WTC11 (cell line): Measurements from ENCODE around the gene ZDHHC11B. TPM values are rescaled to one million over a fixed set of nuclear protein-coding genes. Genes with fewer than 3 reads are reported as not detected.

ENCODE experiments used
- ATAC-seq: fragments of 200-7000 bp; cut with Tn5 transposase; 2 replicates; pipeline ENCODE4 v1.10.0; 2021; ENCODE audit warnings: mild to moderate bottlenecking, moderate library complexity
- CTCF ChIA-PET: fragments of 300-600 bp; sonication (Branson Sonifier 250); formaldehyde crosslinking; loops from one replicate; lab custom pipeline; 2021; ENCODE audit warnings: antibody characterized with exemption; lab: Charles Lee
- POLR2A ChIA-PET: fragments of 350-600 bp; sonication (Branson Sonifier 250); formaldehyde crosslinking; loops from one replicate; lab custom pipeline; 2021; ENCODE audit warnings: antibody characterized with exemption; lab: Charles Lee
- DNase-seq: peaks from one replicate; pipeline ENCODE4 v3.0.0; 2021; ENCODE audit warnings: low spot score
- H3K27ac Mint-ChIP-seq: 2 replicates; pipeline ENCODE4 v1.8.0; 2021; ENCODE audit warnings: mixed read lengths
- H3K27me3 Mint-ChIP-seq: 2 replicates; pipeline ENCODE4 v1.8.0; 2021; ENCODE audit warnings: low read depth, mild to moderate bottlenecking, moderate library complexity, mixed read lengths
- H3K36me3 Mint-ChIP-seq: 2 replicates; pipeline ENCODE4 v1.8.0; 2021; ENCODE audit warnings: mixed read lengths
- H3K4me1 Mint-ChIP-seq: 2 replicates; pipeline ENCODE4 v1.8.0; 2022; ENCODE audit warnings: mixed read lengths
- H3K4me3 Mint-ChIP-seq: 2 replicates; pipeline ENCODE4 v1.8.0; 2021; ENCODE audit warnings: mild to moderate bottlenecking, moderate library complexity, mixed read lengths
- H3K9me3 Mint-ChIP-seq: 2 replicates; pipeline ENCODE4 v1.8.0; 2021; ENCODE audit warnings: mixed read lengths
- CTCF ChIP-seq: fragments of 200-600 bp; IDR thresholded peaks from 2 replicates; pipeline ENCODE4 v1.8.0; 2022; ENCODE audit warnings: antibody characterized with exemption
- ELF4 ChIP-seq: sonication (generic); formaldehyde crosslinking; IDR thresholded peaks from 2 replicates; pipeline ENCODE4 v1.8.1; 2022; ENCODE audit warnings: low read depth, mild to moderate bottlenecking, moderate library complexity, missing genetic modification reagents
- ETV6 ChIP-seq: sonication (generic); formaldehyde crosslinking; IDR thresholded peaks from 2 replicates; pipeline ENCODE4 v1.8.1; 2022; ENCODE audit warnings: mild to moderate bottlenecking, missing genetic modification reagents
- FOXJ3 ChIP-seq: sonication (generic); formaldehyde crosslinking; IDR thresholded peaks from 2 replicates; pipeline ENCODE4 v1.9.0; 2021; ENCODE audit warnings: missing genetic modification reagents, mild to moderate bottlenecking, borderline replicate concordance
- MAX ChIP-seq: sonication (generic); formaldehyde crosslinking; IDR thresholded peaks from 2 replicates; pipeline ENCODE4 v1.8.0; 2022; ENCODE audit warnings: mild to moderate bottlenecking, missing genetic modification reagents
- NR3C1 ChIP-seq: sonication (generic); formaldehyde crosslinking; conservative IDR thresholded peaks from 2 replicates; pipeline ENCODE4 v1.8.1; 2023; ENCODE audit warnings: low read depth, mild to moderate bottlenecking, missing genetic modification reagents
- ZNF416 ChIP-seq: fragments of 250-450 bp; sonication (Bioruptor Pico); IDR thresholded peaks from 2 replicates; pipeline ENCODE4 v1.9.0; 2021; ENCODE audit warnings: mild to moderate bottlenecking, inconsistent platforms
- ZNF671 ChIP-seq: fragments of 250-450 bp; sonication (Bioruptor Pico); IDR thresholded peaks from 2 replicates; pipeline ENCODE4 v1.8.0; 2021; ENCODE audit warnings: mild to moderate bottlenecking
- total RNA-seq: library from RNA; stranded (reverse); gene quantifications from 3 replicates; pipeline ENCODE4 v1.2.3, GENCODE V29; 2021
- TF ChIP-seq, protein P1 (sequence below): sonication (generic); formaldehyde crosslinking; IDR thresholded peaks from 2 replicates; pipeline ENCODE4 v1.8.0; 2022; ENCODE audit warnings: mild to moderate bottlenecking, missing genetic modification reagents
- TF ChIP-seq, protein P2 (sequence below): sonication (generic); formaldehyde crosslinking; IDR thresholded peaks from 2 replicates; pipeline ENCODE4 v1.8.0; 2023; ENCODE audit warnings: mild to moderate bottlenecking, missing genetic modification reagents
- TF ChIP-seq, protein P3 (sequence below): sonication (generic); formaldehyde crosslinking; IDR thresholded peaks from 2 replicates; pipeline ENCODE4 v1.8.1; 2023; ENCODE audit warnings: mild to moderate bottlenecking, missing genetic modification reagents

ZDHHC11B gene
- total RNA-seq, 1 experiment from 2014 or later = 2.3 TPM

- no peak for ATAC-seq
- ChIA-PET POLR2A (no interaction called here), CTCF (no interaction called here)
- no peaks in the 10 kb centered on the region for H3K4me1 Mint-ChIP-seq
- no peak overlapping the region for H3K4me3 Mint-ChIP-seq
- 0 out of 2 replicates have a peak, but pooled peaks cover 3% of the 10 kb centered on the region for H3K9me3 Mint-ChIP-seq
- no peak for TF ChIP-seq CTCF
- TF ChIP-seq ETV6 (CRISPR knock-in tag) = no peak
- TF ChIP-seq ZNF671 (CRISPR knock-in tag) = no peak
- TF ChIP-seq, protein P1, sequence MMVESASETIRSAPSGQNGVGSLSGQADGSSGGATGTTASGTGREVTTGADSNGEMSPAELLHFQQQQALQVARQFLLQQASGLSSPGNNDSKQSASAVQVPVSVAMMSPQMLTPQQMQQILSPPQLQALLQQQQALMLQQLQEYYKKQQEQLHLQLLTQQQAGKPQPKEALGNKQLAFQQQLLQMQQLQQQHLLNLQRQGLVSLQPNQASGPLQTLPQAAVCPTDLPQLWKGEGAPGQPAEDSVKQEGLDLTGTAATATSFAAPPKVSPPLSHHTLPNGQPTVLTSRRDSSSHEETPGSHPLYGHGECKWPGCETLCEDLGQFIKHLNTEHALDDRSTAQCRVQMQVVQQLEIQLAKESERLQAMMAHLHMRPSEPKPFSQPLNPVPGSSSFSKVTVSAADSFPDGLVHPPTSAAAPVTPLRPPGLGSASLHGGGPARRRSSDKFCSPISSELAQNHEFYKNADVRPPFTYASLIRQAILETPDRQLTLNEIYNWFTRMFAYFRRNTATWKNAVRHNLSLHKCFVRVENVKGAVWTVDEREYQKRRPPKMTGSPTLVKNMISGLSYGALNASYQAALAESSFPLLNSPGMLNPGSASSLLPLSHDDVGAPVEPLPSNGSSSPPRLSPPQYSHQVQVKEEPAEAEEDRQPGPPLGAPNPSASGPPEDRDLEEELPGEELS (CRISPR knock-in tag) = no peak
- TF ChIP-seq ZNF416 (CRISPR knock-in tag) = no peak
- TF ChIP-seq, protein P2, sequence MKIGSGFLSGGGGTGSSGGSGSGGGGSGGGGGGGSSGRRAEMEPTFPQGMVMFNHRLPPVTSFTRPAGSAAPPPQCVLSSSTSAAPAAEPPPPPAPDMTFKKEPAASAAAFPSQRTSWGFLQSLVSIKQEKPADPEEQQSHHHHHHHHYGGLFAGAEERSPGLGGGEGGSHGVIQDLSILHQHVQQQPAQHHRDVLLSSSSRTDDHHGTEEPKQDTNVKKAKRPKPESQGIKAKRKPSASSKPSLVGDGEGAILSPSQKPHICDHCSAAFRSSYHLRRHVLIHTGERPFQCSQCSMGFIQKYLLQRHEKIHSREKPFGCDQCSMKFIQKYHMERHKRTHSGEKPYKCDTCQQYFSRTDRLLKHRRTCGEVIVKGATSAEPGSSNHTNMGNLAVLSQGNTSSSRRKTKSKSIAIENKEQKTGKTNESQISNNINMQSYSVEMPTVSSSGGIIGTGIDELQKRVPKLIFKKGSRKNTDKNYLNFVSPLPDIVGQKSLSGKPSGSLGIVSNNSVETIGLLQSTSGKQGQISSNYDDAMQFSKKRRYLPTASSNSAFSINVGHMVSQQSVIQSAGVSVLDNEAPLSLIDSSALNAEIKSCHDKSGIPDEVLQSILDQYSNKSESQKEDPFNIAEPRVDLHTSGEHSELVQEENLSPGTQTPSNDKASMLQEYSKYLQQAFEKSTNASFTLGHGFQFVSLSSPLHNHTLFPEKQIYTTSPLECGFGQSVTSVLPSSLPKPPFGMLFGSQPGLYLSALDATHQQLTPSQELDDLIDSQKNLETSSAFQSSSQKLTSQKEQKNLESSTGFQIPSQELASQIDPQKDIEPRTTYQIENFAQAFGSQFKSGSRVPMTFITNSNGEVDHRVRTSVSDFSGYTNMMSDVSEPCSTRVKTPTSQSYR (CRISPR knock-in tag) = no peak
- TF ChIP-seq FOXJ3 (CRISPR knock-in tag) = no peak
- TF ChIP-seq MAX (CRISPR knock-in tag) = no peak
- TF ChIP-seq NR3C1 (CRISPR knock-in tag) = no peak
- TF ChIP-seq, all 79 proteins: peak for 0
- Mint-ChIP-seq H3K27me3 (no peaks in the 10 kb centered on the region), H3K36me3 (peaks cover 37% of the 10 kb centered on the region), H3K27ac (no peak overlapping the region)
- DNase-seq = no peak
These were observed 121.6 kb downstream of the ZDHHC11B start for GRCh38 chr5:662751-663435.

- Mint-ChIP-seq H3K27me3 (no peaks in the 10 kb centered on the region), H3K36me3 (peaks cover 39% of the 10 kb centered on the region), H3K9me3 (0 out of 2 replicates have a peak, but pooled peaks cover 3% of the 10 kb centered on the region), H3K4me3 (no peak overlapping the region), H3K4me1 (no peaks in the 10 kb centered on the region), H3K27ac (no peak overlapping the region)
- POLR2A ChIA-PET = no interaction called here
- ATAC-seq (no peak), DNase-seq (no peak)
- TF ChIP-seq ETV6 (CRISPR knock-in tag) = no peak
- TF ChIP-seq ELF4 = no peak
- TF ChIP-seq, protein P3, sequence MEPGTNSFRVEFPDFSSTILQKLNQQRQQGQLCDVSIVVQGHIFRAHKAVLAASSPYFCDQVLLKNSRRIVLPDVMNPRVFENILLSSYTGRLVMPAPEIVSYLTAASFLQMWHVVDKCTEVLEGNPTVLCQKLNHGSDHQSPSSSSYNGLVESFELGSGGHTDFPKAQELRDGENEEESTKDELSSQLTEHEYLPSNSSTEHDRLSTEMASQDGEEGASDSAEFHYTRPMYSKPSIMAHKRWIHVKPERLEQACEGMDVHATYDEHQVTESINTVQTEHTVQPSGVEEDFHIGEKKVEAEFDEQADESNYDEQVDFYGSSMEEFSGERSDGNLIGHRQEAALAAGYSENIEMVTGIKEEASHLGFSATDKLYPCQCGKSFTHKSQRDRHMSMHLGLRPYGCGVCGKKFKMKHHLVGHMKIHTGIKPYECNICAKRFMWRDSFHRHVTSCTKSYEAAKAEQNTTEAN = no peak
- CTCF ChIA-PET = no interaction called here
These were observed 122.4 kb downstream of the ZDHHC11B start for GRCh38 chr5:661891-662750.
